ENCODE data around the gene LTBR. TPM values are rescaled to one million over a fixed set of nuclear protein-coding genes. Genes with fewer than 3 reads are reported as not detected.
A peak's percentile ranks its signal among the peaks of the same experiment; 100 is the strongest.

LTBR gene
- polyA plus RNA-seq, 4 donors: 59.3 to 80.2 (median 69.5) TPM

- DNase-seq (ENCODE audit: low read depth in 4 of 4, low spot score in 2 of 4): no peak
Observed at GRCh38 chr12:6367065-6367968, 16.6 kb upstream of the LTBR start.

- no peak for DNase-seq (ENCODE audit: low read depth in 4 of 4, low spot score in 2 of 4)
Observed at GRCh38 chr12:6367969-6368892, 15.7 kb upstream of the LTBR start.

GRCh38 chr12:6368906-6369525 is 14.9 kb upstream of the LTBR start:
- no peak for DNase-seq (ENCODE audit: low read depth in 4 of 4, low spot score in 2 of 4)

GRCh38 chr12:6369916-6370575 is 13.9 kb upstream of the LTBR start:
- DNase-seq (ENCODE audit: low read depth in 4 of 4, low spot score in 2 of 4): no peak

- no peak for DNase-seq (ENCODE audit: low read depth in 4 of 4, low spot score in 2 of 4)
Observed at GRCh38 chr12:6370576-6370935, 13.4 kb upstream of the LTBR start.

- DNase-seq (ENCODE audit: low read depth in 4 of 4, low spot score in 2 of 4): peak in 2 of 4 donors; percentile 58 to 72
Observed at GRCh38 chr12:6370994-6371754, 12.8 kb upstream of the LTBR start.

GRCh38 chr12:6372403-6373003 is 11.5 kb upstream of the LTBR start:
- no peak for DNase-seq (ENCODE audit: low read depth in 4 of 4, low spot score in 2 of 4)

GRCh38 chr12:6373022-6373787 is 10.8 kb upstream of the LTBR start:
- no peak for DNase-seq (ENCODE audit: low read depth in 4 of 4, low spot score in 2 of 4)

GRCh38 chr12:6374028-6374785 is 9.8 kb upstream of the LTBR start:
- no peak for DNase-seq (ENCODE audit: low read depth in 4 of 4, low spot score in 2 of 4)

GRCh38 chr12:6374786-6375160 is 9.2 kb upstream of the LTBR start:
- no peak for DNase-seq (ENCODE audit: low read depth in 4 of 4, low spot score in 2 of 4)

GRCh38 chr12:6375269-6376078 is 8.5 kb upstream of the LTBR start, which contains the start of gene SCNN1A:
TSS of gene SCNN1A (minus strand) at chr12:6375563. CDS start at chr12:6374783, 780 bp downstream.
- no peak for DNase-seq (ENCODE audit: low read depth in 4 of 4, low spot score in 2 of 4)

- DNase-seq (ENCODE audit: low read depth in 4 of 4, low spot score in 2 of 4): no peak
Observed at GRCh38 chr12:6376079-6376869, 7.7 kb upstream of the LTBR start.

- no peak for DNase-seq (ENCODE audit: low read depth in 4 of 4, low spot score in 2 of 4)
Observed at GRCh38 chr12:6376870-6377666, 6.9 kb upstream of the LTBR start.

- no peak for DNase-seq (ENCODE audit: low read depth in 4 of 4, low spot score in 2 of 4)
Observed at GRCh38 chr12:6377667-6377994, 6.3 kb upstream of the LTBR start.

- DNase-seq (ENCODE audit: low read depth in 4 of 4, low spot score in 2 of 4): no peak
Observed at GRCh38 chr12:6378709-6379472, 5.1 kb upstream of the LTBR start.

Data from left renal cortex interstitium (tissue), 4 donors.